ENCODE measurements around the gene UBTD2.

DNA sequence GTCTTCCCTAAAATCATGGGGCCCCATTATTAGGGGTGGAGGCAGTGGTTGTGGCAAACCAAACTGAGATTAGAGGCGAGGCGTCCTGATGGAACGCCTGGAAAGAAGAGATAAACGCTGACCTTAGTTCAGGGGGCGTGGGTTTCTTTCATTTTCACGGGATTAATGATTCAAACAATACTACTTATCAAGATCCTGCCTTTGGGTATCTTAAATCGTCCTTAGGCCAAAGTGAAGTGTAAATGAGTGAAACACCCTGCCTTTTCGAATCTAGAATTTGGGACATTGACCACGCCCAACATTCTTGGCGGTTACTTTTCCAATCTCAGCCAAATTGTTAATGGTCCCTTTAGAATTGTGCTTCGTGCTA, 1.0 kb upstream of the UBTD2 start:
- TF ChIP-seq L3MBTL2 (conservative IDR thresholded peaks at IDR 0.05) (no peak), HDGF (IDR thresholded peaks at IDR 0.05; ENCODE audit: borderline replicate concordance) (no peak), BHLHE40 (IDR thresholded peaks at IDR 0.05; ENCODE audit: borderline replicate concordance) (no peak), FOXA1 (IDR thresholded peaks at IDR 0.05) (no peak), NFRKB (IDR thresholded peaks at IDR 0.05) (no peak), FOXM1 (IDR thresholded peaks at IDR 0.05; ENCODE audit: borderline replicate concordance) (no peak), CTBP1 (IDR thresholded peaks at IDR 0.05; ENCODE audit: borderline replicate concordance) (no peak), ZNF384 (IDR thresholded peaks at IDR 0.05) (no peak), TARDBP (IDR thresholded peaks at IDR 0.05) (no peak), SP1 (IDR thresholded peaks at IDR 0.05) (no peak), LEF1 (IDR thresholded peaks at IDR 0.05; ENCODE audit: borderline replicate concordance) (no peak)
- TF ChIP-seq, protein P1, sequence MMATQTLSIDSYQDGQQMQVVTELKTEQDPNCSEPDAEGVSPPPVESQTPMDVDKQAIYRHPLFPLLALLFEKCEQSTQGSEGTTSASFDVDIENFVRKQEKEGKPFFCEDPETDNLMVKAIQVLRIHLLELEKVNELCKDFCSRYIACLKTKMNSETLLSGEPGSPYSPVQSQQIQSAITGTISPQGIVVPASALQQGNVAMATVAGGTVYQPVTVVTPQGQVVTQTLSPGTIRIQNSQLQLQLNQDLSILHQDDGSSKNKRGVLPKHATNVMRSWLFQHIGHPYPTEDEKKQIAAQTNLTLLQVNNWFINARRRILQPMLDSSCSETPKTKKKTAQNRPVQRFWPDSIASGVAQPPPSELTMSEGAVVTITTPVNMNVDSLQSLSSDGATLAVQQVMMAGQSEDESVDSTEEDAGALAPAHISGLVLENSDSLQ (IDR thresholded peaks at IDR 0.05): no peak

Data from HEK293T (cell line).